ENCODE results near the gene ZNF766.
A peak's percentile ranks its signal among the peaks of the same experiment; 100 is the strongest.
"Not testable (repeated sequence)": the region's sequence is repeated elsewhere in the genome, so short reads cannot be mapped to it uniquely, and the experiment has no call there.

ZNF766 gene

DNA sequence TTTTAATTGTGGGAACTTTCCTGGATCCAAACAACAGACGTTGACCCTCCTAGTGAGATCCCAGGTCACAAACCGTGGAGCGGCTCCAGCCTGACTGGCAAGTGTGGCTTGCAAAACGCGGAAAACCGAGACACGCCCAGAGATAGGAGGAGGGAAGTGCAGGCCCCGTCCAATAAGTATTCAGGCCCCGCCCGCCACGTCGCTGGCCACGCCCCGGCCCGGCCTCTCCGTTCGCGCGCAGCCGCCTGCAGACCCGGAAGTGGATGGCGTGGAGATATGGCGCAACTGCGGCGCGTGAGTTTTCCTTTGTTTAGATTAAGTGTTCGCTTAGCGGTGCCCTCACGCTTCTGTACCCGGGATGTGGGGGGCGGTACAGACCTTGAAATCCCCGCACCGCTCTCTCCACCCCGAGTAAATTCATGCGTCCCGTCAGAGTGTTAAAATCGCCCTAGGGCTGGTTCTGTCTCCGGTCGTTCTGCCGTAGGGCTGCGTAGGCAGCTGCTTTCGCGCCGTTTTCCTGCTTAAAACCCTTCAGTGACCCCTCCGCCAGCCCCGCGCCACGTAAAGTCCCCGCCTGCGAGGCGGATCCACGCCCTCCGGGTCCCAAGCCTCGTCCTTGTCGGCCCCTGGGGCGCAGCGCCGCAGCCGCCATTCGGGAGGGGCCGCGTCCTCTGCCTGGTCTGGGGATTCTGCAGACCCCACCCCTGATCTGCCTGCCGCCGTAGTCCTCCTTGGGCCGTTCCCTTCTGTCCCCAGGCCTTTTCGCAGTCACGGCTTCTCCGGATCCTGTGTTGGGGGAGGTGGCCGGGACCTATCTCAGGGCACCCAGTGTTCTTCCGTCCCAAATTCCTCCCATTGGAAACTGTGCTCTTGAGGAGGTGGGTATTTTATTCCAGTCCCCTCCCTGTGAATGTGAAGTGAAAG is at the start of gene ZNF766:
Gene ZNF766, plus strand, starts transcription at position 250 of the 924 bp plus-strand sequence. Its CDS starts 27 bp downstream, at position 277.
- peak; percentile 84 to 90 (median 89) for DNase-seq (ENCODE audit: low read depth in 2 of 3, low spot score in 2 of 3)

DNA sequence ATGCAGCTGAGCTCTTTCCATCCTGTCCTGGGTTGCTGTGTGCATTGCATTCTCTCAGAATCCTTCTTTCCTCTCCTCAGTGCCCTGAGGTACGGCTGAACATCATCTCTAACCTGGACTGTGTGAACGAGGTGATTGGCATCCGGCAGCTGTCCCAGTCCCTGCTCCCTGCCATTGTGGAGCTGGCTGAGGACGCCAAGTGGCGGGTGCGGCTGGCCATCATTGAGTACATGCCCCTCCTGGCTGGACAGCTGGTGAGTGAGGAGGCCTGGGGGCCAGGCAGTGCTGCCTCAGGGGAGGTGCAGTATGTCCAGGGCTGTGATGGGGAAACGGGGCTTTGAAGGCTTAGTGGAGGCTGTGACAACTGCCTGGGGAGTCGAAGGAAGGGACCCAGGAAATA is 49.8 kb upstream of the ZNF766 start:
- DNase-seq (ENCODE audit: low read depth in 2 of 3, low spot score in 2 of 3): no peak

DNA sequence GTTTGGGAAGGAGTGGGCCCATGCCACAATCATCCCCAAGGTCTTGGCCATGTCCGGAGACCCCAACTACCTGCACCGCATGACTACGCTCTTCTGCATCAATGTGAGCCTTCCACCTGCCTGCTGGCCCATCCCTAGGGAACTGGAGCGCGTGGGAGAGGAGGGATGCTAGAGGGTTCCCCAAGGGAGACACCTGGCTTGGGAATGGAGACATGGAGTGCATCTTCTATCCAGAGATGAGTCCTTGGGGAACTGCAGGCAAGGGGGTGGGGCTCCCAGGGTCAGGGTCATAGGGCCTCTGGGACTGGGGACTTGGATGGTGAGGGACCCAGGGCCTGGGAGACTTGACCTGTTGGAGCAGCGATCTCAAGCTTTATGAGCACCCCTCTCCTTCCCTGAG is 48.4 kb upstream of the ZNF766 start:
- no peak for DNase-seq (ENCODE audit: low read depth in 2 of 3, low spot score in 2 of 3)

DNA sequence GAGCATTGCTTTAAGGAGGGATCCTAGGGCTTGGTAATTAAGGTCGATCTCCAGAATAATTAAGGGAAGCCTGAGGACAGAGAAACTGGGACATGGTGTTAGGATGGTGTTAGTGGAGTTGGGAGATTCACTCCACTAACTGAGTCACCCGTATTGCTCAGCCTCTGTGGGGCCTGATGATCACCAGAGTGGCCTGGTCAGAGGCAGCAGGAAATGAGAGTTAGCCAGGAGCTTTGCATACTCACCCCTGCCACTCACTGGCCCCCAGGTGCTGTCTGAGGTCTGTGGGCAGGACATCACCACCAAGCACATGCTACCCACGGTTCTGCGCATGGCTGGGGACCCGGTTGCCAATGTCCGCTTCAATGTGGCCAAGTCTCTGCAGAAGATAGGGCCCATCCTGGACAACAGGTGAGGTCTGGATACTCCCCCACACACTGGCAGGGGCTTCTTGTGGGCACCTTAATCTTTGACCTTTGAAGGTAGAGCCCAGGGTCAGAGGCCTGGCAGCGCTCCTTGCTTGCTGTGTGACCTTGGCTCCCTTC is 47.5 kb upstream of the ZNF766 start:
- DNase-seq (ENCODE audit: low read depth in 2 of 3, low spot score in 2 of 3): no peak

DNA sequence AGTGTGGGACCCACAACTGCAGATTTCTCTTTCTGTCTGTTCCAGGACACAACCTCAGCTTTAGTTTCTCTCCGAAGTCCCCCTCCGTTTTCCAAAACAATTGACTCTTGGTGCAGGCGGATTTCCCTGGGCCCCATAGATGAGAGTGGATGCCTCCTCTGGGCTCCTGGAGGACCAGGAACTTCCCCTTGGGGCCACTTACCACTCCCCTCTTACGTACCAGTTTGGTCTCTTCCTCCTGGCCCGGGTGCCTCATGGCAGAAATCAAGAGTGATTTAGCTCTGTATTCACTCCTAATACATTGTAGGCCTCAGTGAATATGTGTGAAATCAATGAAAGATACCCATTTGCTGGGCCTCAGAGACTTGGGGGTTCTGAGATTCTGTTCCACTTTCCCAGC is 45.2 kb upstream of the ZNF766 start:
- DNase-seq (ENCODE audit: low read depth in 2 of 3, low spot score in 2 of 3): no peak

DNA sequence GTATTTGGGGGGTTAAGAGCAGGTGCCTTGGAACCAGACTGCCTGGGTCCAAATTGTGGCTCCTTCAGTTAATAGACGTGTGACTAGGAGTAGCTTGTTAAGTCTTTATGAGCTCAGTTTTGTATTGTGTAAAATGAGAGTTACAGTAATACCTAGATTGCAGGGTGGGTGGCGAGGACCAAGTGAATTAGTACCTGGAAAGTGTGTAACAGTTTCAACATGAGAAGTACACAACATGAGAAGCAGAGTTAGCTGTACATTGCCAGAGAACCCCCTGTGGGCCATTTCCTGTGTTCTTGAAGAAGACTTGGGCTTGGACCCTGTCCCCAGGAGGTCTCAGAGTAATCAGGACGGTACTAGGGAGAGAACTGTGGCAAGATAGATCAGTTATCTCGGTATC is 42.7 kb upstream of the ZNF766 start:
- DNase-seq (ENCODE audit: low read depth in 2 of 3, low spot score in 2 of 3): no peak

DNA sequence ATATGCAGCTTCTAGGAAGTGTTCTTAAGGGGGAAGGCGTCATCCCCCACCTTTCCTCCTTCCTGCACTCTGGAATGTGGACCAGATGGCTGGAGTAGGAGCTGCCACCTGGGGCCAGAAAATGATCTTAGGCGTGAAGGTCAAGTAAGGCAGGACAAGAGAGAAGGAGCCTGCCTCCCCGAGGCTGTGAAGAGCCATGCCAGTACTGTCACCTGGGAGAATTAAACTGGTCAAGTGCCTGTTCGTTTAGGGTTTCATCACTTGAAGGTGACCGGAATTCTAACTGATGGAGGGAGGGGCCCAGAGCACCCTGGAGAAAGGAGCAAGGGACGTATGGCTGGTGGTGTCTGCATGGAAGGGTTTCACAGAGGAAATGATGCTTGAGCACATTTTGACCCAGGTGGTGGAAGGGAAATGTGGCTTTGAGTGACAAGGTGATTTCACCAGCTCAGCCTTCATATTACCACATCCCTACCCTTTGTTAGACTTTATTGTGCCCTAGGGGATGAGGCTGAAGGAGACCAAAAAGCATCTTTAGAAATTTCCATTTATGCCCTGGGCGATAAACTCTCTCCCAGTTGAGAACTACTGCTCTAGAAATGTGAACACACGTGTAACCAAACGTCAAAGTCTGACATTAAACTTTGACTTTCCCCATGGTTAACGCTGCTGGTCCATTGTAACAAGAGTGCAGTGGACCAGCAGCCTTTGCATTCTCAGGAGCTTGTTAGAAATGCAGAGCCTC is 42.0 kb upstream of the ZNF766 start:
- DNase-seq (ENCODE audit: low read depth in 2 of 3, low spot score in 2 of 3): no peak

DNA sequence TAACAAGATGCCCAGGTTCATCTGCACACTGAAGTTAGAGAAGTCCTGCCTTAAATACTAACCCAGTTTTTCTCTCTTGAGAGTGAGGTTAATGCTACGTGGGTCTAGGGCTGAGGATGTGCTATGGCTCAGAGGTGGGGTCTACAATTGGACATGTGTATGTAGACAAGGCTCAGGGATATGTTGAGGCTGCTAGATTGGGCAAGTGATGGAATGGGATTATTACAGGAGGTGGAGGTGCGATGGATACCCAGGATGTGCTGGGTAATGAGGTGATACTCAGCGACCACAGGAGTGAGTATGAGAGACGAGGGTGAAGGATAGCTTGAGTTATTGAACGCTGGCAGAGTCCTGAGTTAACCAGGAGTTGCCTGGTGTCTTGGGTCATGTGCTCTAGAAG is 41.4 kb upstream of the ZNF766 start:
- no peak for DNase-seq (ENCODE audit: low read depth in 2 of 3, low spot score in 2 of 3)

DNA sequence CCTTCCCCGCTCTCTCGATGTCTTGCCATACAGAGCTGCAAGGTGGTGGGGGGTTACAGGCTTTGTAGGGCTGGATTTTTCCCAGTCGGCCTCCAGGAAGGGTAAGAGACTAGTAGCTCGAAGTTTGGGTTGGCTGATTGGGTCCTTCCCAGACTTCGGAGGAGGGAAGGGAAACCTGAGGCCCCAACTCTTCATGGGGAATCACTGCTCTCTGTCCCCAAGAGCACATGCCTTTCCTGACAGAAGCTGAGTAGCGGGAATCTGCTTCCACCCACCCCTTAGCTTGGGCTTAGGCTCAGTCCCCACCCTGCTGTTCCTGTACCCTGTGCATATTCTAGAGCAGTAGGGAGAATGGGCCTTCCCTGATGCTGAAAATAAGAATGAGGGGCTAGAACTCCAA is 39.9 kb upstream of the ZNF766 start:
- no peak for DNase-seq (ENCODE audit: low read depth in 2 of 3, low spot score in 2 of 3)

DNA sequence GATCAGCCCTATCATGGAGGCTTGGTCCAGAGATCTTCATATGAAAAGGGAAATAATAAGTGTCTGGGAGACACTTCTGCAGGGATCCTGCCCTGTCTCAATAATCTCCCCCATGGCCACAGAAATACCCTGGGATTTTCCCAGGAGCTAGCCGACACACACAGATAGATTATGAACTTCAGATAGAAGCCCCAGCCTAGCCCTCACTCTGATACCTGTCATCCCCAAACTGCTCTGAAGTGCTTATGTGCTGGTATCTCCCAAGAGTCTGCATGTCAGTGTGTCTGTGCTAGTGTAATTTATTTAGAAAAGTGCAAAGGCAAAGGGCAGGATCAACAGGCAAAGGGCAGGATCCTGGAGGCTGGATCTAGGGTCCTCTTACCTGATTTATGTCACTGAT is 38.7 kb upstream of the ZNF766 start:
- DNase-seq (ENCODE audit: low read depth in 2 of 3, low spot score in 2 of 3): no peak

DNA sequence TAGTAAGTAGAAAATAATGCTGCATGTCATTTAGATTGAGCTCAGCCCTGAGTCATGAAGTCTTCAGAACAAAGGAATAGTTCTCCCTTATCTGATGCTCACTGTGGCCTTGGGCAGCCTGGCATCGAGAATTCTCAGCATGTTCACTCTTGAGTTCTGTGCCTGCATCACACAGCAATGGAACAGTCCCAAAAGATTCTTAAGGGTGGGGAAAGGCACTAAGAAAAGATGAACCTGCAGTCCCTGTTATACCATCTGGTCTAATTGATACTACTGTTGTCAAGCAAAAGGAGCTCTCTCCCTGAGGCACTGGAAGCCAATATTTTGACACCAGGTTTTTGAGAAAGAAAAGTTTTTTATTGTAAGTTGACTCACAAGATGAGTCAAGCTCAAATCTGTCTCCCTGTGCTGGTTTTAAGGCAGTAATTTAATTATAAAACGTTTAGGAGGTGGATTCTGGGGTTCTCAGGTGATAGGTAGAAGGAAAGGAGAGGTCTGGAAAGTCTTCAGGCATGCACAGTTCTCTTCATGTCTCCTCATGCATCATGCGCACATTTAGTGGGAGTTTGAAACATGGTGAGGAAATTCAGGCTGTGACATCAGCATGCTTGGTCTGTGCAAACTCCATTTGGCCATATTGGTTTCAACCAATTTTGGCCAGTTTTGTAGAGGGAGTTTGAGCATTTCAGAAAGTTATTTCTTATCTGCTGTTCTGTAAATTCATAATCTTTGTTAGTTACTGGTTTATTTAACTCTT is 38.1 kb upstream of the ZNF766 start:
- no peak for DNase-seq (ENCODE audit: low read depth in 2 of 3, low spot score in 2 of 3)

DNA sequence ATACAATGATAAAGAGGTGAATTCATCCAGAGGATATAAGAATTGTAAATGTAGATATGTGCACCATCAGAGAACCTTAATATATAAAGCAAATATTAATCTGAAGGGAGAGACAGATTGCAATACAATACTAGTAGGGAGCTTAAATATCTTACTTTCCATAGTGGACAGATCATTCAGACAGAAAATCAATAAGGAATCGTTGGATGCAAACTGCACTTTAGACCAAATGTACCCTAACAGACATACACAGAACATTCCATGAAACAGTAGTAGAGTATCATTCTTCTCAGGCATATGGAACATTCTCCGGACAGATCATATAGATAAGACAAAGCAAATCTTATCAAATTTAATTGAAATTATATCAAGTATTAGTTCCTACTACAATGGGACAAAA is 35.0 kb upstream of the ZNF766 start:
- DNase-seq (ENCODE audit: low read depth in 2 of 3, low spot score in 2 of 3): no peak

DNA sequence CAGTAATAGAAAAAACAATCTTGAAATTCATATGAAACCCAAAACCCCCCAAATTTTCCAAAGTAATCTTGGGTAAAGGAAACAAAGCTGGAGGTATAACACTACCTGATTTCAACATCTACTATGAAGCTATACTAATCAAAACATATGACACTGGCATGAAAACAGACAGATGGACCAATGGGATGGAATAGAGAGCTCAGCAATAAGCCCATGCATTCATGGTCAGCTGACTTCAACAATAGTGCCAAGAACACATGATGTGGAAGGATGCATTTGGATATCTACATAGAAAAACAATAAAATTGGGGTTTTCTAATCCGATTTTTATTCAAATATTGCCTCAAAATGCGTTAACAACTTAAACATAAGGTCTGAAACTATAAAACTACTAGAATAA is 32.2 kb upstream of the ZNF766 start:
- DNase-seq (ENCODE audit: low read depth in 2 of 3, low spot score in 2 of 3): no peak

DNA sequence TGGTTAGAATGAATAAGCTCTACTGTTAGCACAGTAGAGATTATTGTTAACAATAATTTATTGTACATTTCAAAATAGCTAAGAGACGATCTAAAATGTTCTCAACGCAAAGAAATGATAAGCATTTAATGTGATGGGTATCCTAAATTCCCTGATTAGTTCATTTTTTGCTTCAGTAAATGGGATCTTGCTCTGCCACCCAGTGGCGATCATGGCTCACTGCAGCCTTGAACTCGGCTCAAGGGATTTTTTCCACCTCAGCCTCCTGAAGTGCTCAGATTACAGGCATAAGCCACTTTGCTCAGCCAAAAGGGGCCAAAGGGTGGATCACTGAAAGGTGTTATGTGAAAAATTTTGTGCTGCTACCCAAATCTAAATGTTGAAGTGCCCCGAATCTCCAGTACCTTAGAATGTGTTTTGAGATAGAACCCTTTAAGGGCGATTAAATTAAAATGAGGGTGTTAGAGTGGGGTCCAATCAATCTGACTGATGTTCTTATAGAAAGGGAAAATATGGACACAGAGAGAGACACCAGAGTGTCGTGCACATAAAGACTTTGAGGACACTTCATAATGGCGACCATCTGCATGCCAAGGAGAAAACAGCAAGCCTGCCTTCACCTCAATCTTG is 31.5 kb upstream of the ZNF766 start:
- DNase-seq (ENCODE audit: low read depth in 2 of 3, low spot score in 2 of 3): peak in 2 of 3 experiments; percentile 5 to 20

DNA sequence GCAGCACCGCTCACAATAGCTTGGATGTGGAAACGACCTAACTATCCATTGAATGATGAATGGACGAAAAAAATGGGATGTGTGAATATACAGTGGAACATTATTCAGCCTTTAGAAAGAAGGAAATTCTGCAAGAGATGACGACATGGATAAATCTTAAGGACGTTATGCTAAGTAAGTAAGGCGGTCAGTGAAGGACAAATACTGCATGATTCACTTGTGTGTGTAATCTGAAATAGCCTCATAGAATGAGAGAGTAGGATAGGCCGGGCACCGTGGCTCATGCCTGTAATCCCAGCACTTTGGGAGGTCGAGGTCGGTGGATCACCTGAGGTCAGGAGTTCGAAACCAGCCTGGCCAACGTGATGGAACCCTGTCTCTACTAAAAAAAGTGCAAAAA is 25.4 kb upstream of the ZNF766 start:
- no peak for DNase-seq (ENCODE audit: low read depth in 2 of 3, low spot score in 2 of 3)

DNA sequence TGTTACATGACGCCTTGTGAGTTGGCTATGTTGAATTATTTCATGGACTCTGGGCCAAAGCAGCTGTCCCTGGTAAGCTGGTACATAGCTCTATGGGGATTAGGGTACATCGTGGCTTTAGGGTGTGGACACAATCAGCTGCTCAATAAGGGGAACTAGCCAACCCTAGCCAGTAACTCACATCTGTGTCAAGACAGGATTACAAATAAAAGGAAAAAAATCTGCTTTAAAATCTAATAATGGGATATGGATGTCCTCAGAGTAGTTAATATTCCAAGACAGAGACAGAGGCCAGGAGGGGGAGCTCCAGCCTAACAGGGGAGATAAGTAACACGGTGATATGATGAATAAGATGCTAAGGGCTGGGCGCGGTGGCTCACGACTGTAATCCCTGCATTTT is 21.1 kb upstream of the ZNF766 start:
- no peak for DNase-seq (ENCODE audit: low read depth in 2 of 3, low spot score in 2 of 3)

DNA sequence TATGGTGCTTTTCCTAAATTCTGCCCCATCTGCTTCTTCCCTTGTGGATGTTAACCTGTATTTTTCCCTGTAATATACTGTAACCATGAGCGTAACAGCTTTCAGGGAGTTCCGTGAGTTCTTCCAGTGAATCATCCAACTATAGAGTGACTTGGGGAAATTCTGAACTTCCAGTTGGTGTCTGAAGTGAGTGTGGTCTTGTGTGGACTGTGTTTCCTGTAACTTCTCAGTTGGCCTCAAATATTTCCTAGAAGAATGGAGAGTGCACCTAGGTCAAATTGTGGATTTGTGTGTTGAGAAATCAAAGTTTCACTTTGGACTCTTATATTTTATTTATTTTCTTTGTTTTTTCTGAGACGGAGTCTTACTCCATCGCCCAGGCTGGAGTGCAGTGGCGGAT is 11.0 kb upstream of the ZNF766 start:
- no peak for DNase-seq (ENCODE audit: low read depth in 2 of 3, low spot score in 2 of 3)

DNA sequence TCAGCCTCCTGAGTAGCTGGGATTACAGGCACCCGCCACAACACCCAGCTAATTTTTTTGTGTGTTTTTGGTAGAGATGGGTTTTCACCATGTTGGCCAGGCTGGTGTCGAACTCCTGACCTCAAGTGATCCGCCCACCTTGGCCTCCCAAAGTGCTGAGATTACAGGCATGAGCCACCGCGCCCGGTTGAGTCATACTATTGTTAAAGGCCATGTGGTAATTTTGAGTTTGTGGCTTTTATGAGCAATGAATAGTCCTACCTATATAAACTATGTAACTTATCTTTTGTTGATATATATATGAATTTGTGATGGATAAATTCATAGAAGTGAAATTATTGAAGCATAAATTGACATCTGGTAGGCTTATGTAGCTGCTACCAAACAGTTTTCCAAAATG is 3.8 kb upstream of the ZNF766 start:
- DNase-seq (ENCODE audit: low read depth in 2 of 3, low spot score in 2 of 3): not testable (repeated sequence)

DNA sequence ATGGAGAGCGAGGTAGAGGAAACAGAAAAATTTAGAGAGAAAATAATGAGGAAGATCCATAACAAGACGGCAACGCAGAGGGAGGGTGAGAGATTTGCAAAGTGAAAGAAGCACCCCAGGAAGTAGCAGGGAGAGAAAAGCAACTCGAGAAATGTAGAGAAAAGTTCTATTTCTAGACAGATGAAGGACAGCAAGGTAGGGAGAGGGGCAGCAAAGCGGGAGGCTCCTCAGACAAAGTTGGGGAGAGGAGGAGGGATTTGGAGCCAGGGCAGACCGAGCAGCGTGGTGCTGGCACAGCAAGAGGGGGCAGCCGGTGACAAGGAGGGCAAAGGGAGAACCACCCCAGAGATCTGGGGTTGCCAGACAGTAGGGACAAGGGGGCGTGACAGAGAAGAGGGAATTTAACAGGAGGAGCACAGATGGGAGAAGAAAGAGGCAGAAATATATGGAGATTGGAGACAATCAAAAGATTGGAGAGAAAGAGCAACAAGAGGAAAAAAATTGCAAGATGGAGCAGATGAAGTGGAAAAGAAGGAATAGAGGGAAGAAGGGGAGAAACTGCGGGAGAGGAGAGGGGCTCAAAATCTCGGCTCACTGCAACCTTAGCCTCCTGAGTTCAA is 989 bp downstream of the ZNF766 start:
- DNase-seq (ENCODE audit: low read depth in 2 of 3, low spot score in 2 of 3): no peak

DNA sequence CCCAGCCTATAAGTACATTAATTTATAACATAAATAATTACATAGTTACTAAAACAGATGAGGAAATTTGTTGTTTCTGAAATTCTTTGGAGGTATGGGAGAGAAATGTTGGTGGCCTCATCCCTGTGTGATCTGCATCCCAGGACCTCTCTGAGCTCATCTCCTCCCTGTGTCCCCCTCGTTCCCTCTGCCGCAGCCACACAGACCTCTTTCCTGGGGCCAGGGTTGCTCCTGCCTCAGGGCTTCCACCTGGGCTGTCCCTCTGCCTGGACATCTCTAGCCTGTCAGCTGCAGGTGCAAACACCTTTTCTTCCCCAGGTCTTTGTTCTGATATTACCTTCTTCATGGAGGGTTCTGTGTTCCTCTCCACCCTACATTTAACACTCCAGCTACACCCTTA is 3.9 kb downstream of the ZNF766 start:
- DNase-seq (ENCODE audit: low read depth in 2 of 3, low spot score in 2 of 3): no peak

All from activated CD8-positive, alpha-beta memory T cell treated with anti-CD3 and anti-CD28 coated beads for 48 hours (primary cell).